ENCODE measurements around the gene SLC38A1.
"Not testable (repeated sequence)": the region's sequence is repeated elsewhere in the genome, so short reads cannot be mapped to it uniquely, and the experiment has no call there.

The SLC38A1 gene

GRCh38 chr12:46268583-46269428, at the start of gene SLC38A1:
TSS of gene SLC38A1 (minus strand) at chr12:46269043. CDS start at chr12:46239800, 29,243 bp downstream.
- in situ Hi-C loops (cut with MboI; ENCODE audit: low sequenced_read_pairs), result no loop called here

- in situ Hi-C loops (cut with MboI; ENCODE audit: low sequenced_read_pairs), result no loop called here
Measured at GRCh38 chr12:46318037-46318436, 49.2 kb upstream of the SLC38A1 start.

- in situ Hi-C loops (cut with MboI; ENCODE audit: low sequenced_read_pairs), result no loop called here
Measured at GRCh38 chr12:46304070-46304469, 35.2 kb upstream of the SLC38A1 start.

GRCh38 chr12:46303039-46303666, 34.3 kb upstream of the SLC38A1 start:
- in situ Hi-C loops (cut with MboI; ENCODE audit: low sequenced_read_pairs), result no loop called here

- in situ Hi-C loops (cut with MboI; ENCODE audit: low sequenced_read_pairs), result no loop called here
Measured at GRCh38 chr12:46300910-46301309, 32.1 kb upstream of the SLC38A1 start.

GRCh38 chr12:46299851-46300250, 31.0 kb upstream of the SLC38A1 start:
- in situ Hi-C loops (cut with MboI; ENCODE audit: low sequenced_read_pairs), result no loop called here

GRCh38 chr12:46298261-46298660, 29.4 kb upstream of the SLC38A1 start:
- in situ Hi-C loops (cut with MboI; ENCODE audit: low sequenced_read_pairs), result no loop called here

GRCh38 chr12:46296822-46297221, 28.0 kb upstream of the SLC38A1 start:
- in situ Hi-C loops (cut with MboI; ENCODE audit: low sequenced_read_pairs), result no loop called here

GRCh38 chr12:46292754-46293402, 24.0 kb upstream of the SLC38A1 start:
- in situ Hi-C loops (cut with MboI; ENCODE audit: low sequenced_read_pairs), result no loop called here

- in situ Hi-C loops (cut with MboI; ENCODE audit: low sequenced_read_pairs), result not testable (repeated sequence)
Measured at GRCh38 chr12:46291953-46292352, 23.1 kb upstream of the SLC38A1 start.

- in situ Hi-C loops (cut with MboI; ENCODE audit: low sequenced_read_pairs), result not testable (repeated sequence)
Measured at GRCh38 chr12:46285177-46285576, 16.3 kb upstream of the SLC38A1 start.

GRCh38 chr12:46282829-46283228, 14.0 kb upstream of the SLC38A1 start:
- in situ Hi-C loops (cut with MboI; ENCODE audit: low sequenced_read_pairs), result no loop called here

GRCh38 chr12:46276756-46277155, 7.9 kb upstream of the SLC38A1 start:
- in situ Hi-C loops (cut with MboI; ENCODE audit: low sequenced_read_pairs), result no loop called here

GRCh38 chr12:46271863-46272262, 3.0 kb upstream of the SLC38A1 start:
- in situ Hi-C loops (cut with MboI; ENCODE audit: low sequenced_read_pairs), result no loop called here

GRCh38 chr12:46269429-46270241, 792 bp upstream of the SLC38A1 start:
- in situ Hi-C loops (cut with MboI; ENCODE audit: low sequenced_read_pairs), result no loop called here

GRCh38 chr12:46267825-46268582, 839 bp downstream of the SLC38A1 start:
- in situ Hi-C loops (cut with MboI; ENCODE audit: low sequenced_read_pairs), result no loop called here

- in situ Hi-C loops (cut with MboI; ENCODE audit: low sequenced_read_pairs), result no loop called here
Measured at GRCh38 chr12:46267575-46267824, 1.3 kb downstream of the SLC38A1 start.

- in situ Hi-C loops (cut with MboI; ENCODE audit: low sequenced_read_pairs), result no loop called here
Measured at GRCh38 chr12:46266869-46267574, 1.8 kb downstream of the SLC38A1 start.

GRCh38 chr12:46266382-46266791, 2.5 kb downstream of the SLC38A1 start:
- in situ Hi-C loops (cut with MboI; ENCODE audit: low sequenced_read_pairs), result no loop called here

- in situ Hi-C loops (cut with MboI; ENCODE audit: low sequenced_read_pairs), result no loop called here
Measured at GRCh38 chr12:46265734-46266133, 3.1 kb downstream of the SLC38A1 start.
